GM10847 (cell line): ENCODE results near the gene MITD1.
A peak's percentile ranks its signal among the peaks of the same experiment; 100 is the strongest.

ENCODE experiments used
- POLR2A ChIP-seq: IDR thresholded peaks from 2 replicates; pipeline ENCODE4 v1.6.1; 2011; ENCODE audit not compliant: insufficient read length; ENCODE audit errors: extremely low read depth

MITD1 gene

GRCh38 chr2:99169534-99169933 lies 11.3 kb downstream of the MITD1 start:
- no peak for TF ChIP-seq POLR2A

- no peak for TF ChIP-seq POLR2A
Observed at GRCh38 chr2:99166218-99166617, 14.6 kb downstream of the MITD1 start.

GRCh38 chr2:99159594-99159993 lies 21.3 kb downstream of the MITD1 start:
- no peak for TF ChIP-seq POLR2A

- no peak for TF ChIP-seq POLR2A
Observed at GRCh38 chr2:99158599-99158998, 22.3 kb downstream of the MITD1 start.

- no peak for TF ChIP-seq POLR2A
Observed at GRCh38 chr2:99156891-99157290, 24.0 kb downstream of the MITD1 start.

GRCh38 chr2:99154643-99155536 lies 26.0 kb downstream of the MITD1 start, which contains the start of the genes LIPT1 and TSGA10:
Gene LIPT1 (plus strand): TSS chr2:99154967. CDS start chr2:99161958, 6,991 bp downstream.
Gene TSGA10 (minus strand): TSS chr2:99154942. CDS start chr2:99109439, 45,503 bp downstream.
- TF ChIP-seq POLR2A: peak; percentile 81

- TF ChIP-seq POLR2A: no peak
Observed at GRCh38 chr2:99153921-99154604, 26.8 kb downstream of the MITD1 start.

GRCh38 chr2:99152199-99152895 lies 28.5 kb downstream of the MITD1 start:
- no peak for TF ChIP-seq POLR2A

- no peak for TF ChIP-seq POLR2A
Observed at GRCh38 chr2:99150706-99151105, 30.2 kb downstream of the MITD1 start.

GRCh38 chr2:99141110-99142108 lies 39.4 kb downstream of the MITD1 start, which contains the start of gene C2orf15:
Gene C2orf15 (plus strand): TSS chr2:99141707. CDS start chr2:99150559, 8,852 bp downstream.
- TF ChIP-seq POLR2A: no peak

GRCh38 chr2:99140860-99141109 lies 40.1 kb downstream of the MITD1 start:
- peak; percentile 91 for TF ChIP-seq POLR2A

- TF ChIP-seq POLR2A: no peak
Observed at GRCh38 chr2:99140056-99140859, 40.6 kb downstream of the MITD1 start.

- TF ChIP-seq POLR2A: no peak
Observed at GRCh38 chr2:99139003-99139402, 41.9 kb downstream of the MITD1 start.

- no peak for TF ChIP-seq POLR2A
Observed at GRCh38 chr2:99127981-99128380, 52.9 kb downstream of the MITD1 start.
